Ovary (tissue), 9 donors: Measurements from ENCODE around the gene ZCCHC2. TPM values are rescaled to one million over a fixed set of nuclear protein-coding genes. Genes with fewer than 3 reads are reported as not detected.

Experiments
- DNase-seq, 5 donors: peaks; one replicate each; pipeline ENCODE4 v3.0.0-alpha.2; 2019 to 2020
- H3K27ac ChIP-seq, 2 donors: fragments of 200-600 bp; one replicate each; pipeline versions ENCODE4 v1.5.1 to v1.8.0; 2019 to 2022
- H3K27me3 ChIP-seq: fragments of 200-600 bp; one replicate; pipeline ENCODE4 v1.8.0; 2022
- H3K36me3 ChIP-seq: fragments of 200-600 bp; sonication (generic); one replicate; pipeline ENCODE4 v1.5.1; 2019
- H3K4me1 ChIP-seq: one replicate; pipeline ENCODE4 v1.8.1; 2013; ENCODE audit warnings: mild to moderate bottlenecking, moderate library complexity; ENCODE audit not compliant: insufficient read depth
- H3K4me3 ChIP-seq: fragments of 200-600 bp; sonication (generic); one replicate; pipeline ENCODE4 v1.5.1; 2017
- H3K9me3 ChIP-seq, 2 donors: fragments of 200-600 bp in 1 of 2; sonication (generic) in 1 of 2; one replicate each; pipeline versions ENCODE4 v1.5.1 to v1.8.1; 2013 to 2019; ENCODE audit warnings: mild to moderate bottlenecking in 1 of 2, moderate library complexity in 1 of 2
- EP300 ChIP-seq: sonication (generic); formaldehyde crosslinking; IDR thresholded peaks from one replicate; pipeline ENCODE4 v1.6.1; 2017; ENCODE audit warnings: antibody characterized with exemption
- POLR2A ChIP-seq: fragments of 450-650 bp; IDR thresholded peaks from one replicate; pipeline ENCODE4 v1.6.1; 2017; ENCODE audit warnings: antibody characterized with exemption, mild to moderate bottlenecking, moderate library complexity
- WGBS, 3 donors: extraction: QIAGEN DNeasy Blood & Tissue Kit in 1 of 3; methylation state at CpG; one replicate each; pipeline versions ENCODE4 v1.1.5 to v1.1.7; 2013 to 2017; 5-methylcytosine and 5-hydroxymethylcytosine counted together
- intact Hi-C, 4 donors: fragments of 100-400 bp; cut with DNase I; formaldehyde crosslinking; loops; one replicate each; pipeline versions ENCODE4 v1.11.0 to v1.15.1; 2022 to 2023
- polyA plus RNA-seq, 2 donors: library from polyadenylated mRNA; stranded (reverse); fragments of 200-250 nt in 1 of 2; fragments of 350-450 nt in 1 of 2; fragmentation: Illumina TruSeq in 1 of 2; extraction: RNeasy Lipid Tissue Mini Kit (QIAGEN cat#74804) in 1 of 2; gene quantifications; one replicate each; pipeline ENCODE4 v1.2.3, GENCODE V29; 2013 to 2014
- total RNA-seq, 7 donors: library from RNA; depleted of rRNA in 2 of 7; stranded (reverse); fragments of >200 nt in 2 of 7; fragmentation: NEBNext Ultra II Directional in 3 of 7; extraction: Animal tissue kit (Norgen Biotek cat#: 25700) in 3 of 7; gene quantifications; one replicate each; pipeline versions ENCODE4 v1.1.0 to v1.2.4, GENCODE V29; 2016 to 2023
- TF ChIP-seq, protein P1 (sequence below), 3 donors: fragments of 450-650 bp in 2 of 3; fragments of 200-600 bp in 1 of 3; IDR thresholded peaks; one replicate each; pipeline versions ENCODE4 v1.5.1 to v1.8.0; 2016 to 2022; ENCODE audit warnings: antibody characterized with exemption in 3 of 3, mild to moderate bottlenecking in 1 of 3
- donor health status: DM: no; HTN: no; CAD: no; lungs with moderate emphysema.
- donor health status: DM: no; HTN: no; CAD: no.
- donor health status: Bipolar disorder and iron deficiency.
- donor health status: DM: yes; HTN: yes; CAD: no.
- donor health status: DM: no; HTN: no; CAD: no.
- donor health status: DM: yes; HTN: yes; CAD: no.

ZCCHC2 gene
- total and polyA plus RNA-seq, 9 donors: 7.7 to 24.5 (median 21.9) TPM

GRCh38 chr18:62539284-62540165 lies 16.7 kb downstream of the ZCCHC2 start:
- no peaks in the 10 kb centered on the region for H3K9me3 ChIP-seq
- TF ChIP-seq, protein P1, sequence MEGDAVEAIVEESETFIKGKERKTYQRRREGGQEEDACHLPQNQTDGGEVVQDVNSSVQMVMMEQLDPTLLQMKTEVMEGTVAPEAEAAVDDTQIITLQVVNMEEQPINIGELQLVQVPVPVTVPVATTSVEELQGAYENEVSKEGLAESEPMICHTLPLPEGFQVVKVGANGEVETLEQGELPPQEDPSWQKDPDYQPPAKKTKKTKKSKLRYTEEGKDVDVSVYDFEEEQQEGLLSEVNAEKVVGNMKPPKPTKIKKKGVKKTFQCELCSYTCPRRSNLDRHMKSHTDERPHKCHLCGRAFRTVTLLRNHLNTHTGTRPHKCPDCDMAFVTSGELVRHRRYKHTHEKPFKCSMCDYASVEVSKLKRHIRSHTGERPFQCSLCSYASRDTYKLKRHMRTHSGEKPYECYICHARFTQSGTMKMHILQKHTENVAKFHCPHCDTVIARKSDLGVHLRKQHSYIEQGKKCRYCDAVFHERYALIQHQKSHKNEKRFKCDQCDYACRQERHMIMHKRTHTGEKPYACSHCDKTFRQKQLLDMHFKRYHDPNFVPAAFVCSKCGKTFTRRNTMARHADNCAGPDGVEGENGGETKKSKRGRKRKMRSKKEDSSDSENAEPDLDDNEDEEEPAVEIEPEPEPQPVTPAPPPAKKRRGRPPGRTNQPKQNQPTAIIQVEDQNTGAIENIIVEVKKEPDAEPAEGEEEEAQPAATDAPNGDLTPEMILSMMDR (IDR thresholded peaks at IDR 0.05): no peak
- no peak for TF ChIP-seq EP300
- no peak for TF ChIP-seq POLR2A
- H3K36me3 ChIP-seq: no peaks in the 10 kb centered on the region
- intact Hi-C loops: no loop called here
- 96 to 98% (median 96%) methylated on average over 11 of the region's 11 CpGs for WGBS, 3 donors
- no peaks in the 10 kb centered on the region for H3K4me1 ChIP-seq
- no peaks in the 10 kb centered on the region for H3K27me3 ChIP-seq
- no peak overlapping the region for H3K27ac ChIP-seq
- H3K4me3 ChIP-seq: no peak overlapping the region
- no peak for DNase-seq

DNA sequence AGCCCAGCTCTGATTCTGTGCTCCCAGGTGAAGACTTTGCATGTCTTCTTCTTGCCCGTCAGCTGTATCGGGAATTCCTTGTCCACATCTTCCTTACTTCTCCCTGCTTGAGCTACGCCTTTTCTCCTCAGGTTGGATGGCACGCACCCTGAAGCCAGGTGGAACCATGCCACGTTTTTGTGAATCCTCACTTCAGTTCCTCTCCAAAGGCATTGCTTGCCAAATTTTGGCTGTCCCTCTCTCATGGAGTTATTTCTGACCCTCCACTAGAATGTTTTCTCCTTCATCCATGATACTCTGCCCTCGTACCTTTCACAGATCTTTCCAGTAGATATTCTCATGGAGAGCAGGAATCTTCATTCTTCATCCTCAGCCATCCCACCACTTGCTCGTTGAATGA lies 20.2 kb downstream of the ZCCHC2 start:
- DNase-seq: no peak
- 92 to 95% (median 94%) methylated on average over 7 of the region's 7 CpGs for WGBS, 3 donors
- no peaks in the 10 kb centered on the region for H3K36me3 ChIP-seq

GRCh38 chr18:62545098-62545497 lies 22.3 kb downstream of the ZCCHC2 start:
- Histone ChIP-seq H3K4me1 (no peaks in the 10 kb centered on the region), H3K36me3 (no peaks in the 10 kb centered on the region), H3K9me3 (no peaks in the 10 kb centered on the region), H3K4me3 (no peak overlapping the region), H3K27me3 (no peaks in the 10 kb centered on the region), H3K27ac (no peak overlapping the region)
- intact Hi-C loops: no loop called here
- WGBS, 3 donors: 94 to 98% (median 96%) methylated on average over 4 of the region's 4 CpGs
- TF ChIP-seq POLR2A (no peak), EP300 (no peak)
- TF ChIP-seq, protein P1 (IDR thresholded peaks at IDR 0.05): no peak
- no peak for DNase-seq

More for the DNA sequence above, 20.2 kb downstream of the ZCCHC2 start:
- no peaks in the 10 kb centered on the region for H3K4me1 ChIP-seq
- H3K4me3 ChIP-seq: no peak overlapping the region
- no peaks in the 10 kb centered on the region for H3K9me3 ChIP-seq
- H3K27ac ChIP-seq: no peak overlapping the region
- intact Hi-C loops: no loop called here
- no peaks in the 10 kb centered on the region for H3K27me3 ChIP-seq
- TF ChIP-seq EP300 (no peak), POLR2A (no peak)
- TF ChIP-seq, protein P1 (IDR thresholded peaks at IDR 0.05): no peak

GRCh38 chr18:62549755-62550154 lies 26.9 kb downstream of the ZCCHC2 start:
- TF ChIP-seq POLR2A (no peak), EP300 (no peak)
- TF ChIP-seq, protein P1 (IDR thresholded peaks at IDR 0.05): no peak
- Histone ChIP-seq H3K9me3 (no peaks in the 10 kb centered on the region), H3K4me1 (no peaks in the 10 kb centered on the region), H3K36me3 (no peaks in the 10 kb centered on the region), H3K27me3 (no peaks in the 10 kb centered on the region), H3K27ac (no peak overlapping the region), H3K4me3 (no peak overlapping the region)
- intact Hi-C loops: no loop called here
- 84 to 92% (median 84%) methylated on average over 5 of the region's 5 CpGs for WGBS, 3 donors
- DNase-seq: no peak
